ENCODE measurements around the gene PLA2G4F.

The PLA2G4F gene, protein sequence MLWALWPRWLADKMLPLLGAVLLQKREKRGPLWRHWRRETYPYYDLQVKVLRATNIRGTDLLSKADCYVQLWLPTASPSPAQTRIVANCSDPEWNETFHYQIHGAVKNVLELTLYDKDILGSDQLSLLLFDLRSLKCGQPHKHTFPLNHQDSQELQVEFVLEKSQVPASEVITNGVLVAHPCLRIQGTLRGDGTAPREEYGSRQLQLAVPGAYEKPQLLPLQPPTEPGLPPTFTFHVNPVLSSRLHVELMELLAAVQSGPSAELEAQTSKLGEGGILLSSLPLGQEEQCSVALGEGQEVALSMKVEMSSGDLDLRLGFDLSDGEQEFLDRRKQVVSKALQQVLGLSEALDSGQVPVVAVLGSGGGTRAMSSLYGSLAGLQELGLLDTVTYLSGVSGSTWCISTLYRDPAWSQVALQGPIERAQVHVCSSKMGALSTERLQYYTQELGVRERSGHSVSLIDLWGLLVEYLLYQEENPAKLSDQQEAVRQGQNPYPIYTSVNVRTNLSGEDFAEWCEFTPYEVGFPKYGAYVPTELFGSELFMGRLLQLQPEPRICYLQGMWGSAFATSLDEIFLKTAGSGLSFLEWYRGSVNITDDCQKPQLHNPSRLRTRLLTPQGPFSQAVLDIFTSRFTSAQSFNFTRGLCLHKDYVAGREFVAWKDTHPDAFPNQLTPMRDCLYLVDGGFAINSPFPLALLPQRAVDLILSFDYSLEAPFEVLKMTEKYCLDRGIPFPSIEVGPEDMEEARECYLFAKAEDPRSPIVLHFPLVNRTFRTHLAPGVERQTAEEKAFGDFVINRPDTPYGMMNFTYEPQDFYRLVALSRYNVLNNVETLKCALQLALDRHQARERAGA

DNA sequence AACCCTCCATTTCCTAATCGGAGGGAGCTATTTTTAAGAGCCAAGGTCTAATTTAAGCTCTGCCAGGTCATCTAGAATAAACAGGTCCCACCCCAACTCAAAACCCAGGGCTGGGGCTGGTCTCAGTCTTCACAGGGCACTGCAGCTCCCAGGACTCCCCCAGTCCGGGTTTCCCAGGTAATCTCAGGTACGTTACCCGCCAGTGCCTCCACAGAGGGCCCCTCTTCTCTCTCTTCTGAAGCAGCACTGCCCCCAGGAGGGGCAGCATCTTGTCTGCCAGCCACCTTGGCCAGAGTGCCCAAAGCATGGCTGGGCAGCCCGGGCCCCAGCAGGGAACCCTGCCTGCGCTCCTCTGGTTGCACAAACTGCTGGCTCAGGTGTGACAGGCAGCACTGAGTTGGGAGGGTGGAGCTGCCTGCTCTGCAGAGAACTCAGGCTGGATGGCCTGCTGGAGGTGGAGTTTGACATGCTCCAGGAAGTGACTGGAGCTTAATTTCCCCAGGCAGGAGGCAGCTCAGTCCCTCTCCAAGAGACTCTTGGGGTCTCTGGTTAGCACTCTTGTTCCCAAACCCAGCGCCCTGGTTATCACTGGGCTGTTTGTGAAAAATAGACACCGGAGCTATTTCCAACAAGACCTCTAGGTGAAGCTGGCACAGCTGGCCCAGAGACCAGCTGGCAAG is at the start of gene PLA2G4F:
TSS of gene PLA2G4F (minus strand) at position 394 of the 680 bp plus-strand sequence. CDS start at position 307, 87 bp downstream.
- DNase-seq: no peak

DNA sequence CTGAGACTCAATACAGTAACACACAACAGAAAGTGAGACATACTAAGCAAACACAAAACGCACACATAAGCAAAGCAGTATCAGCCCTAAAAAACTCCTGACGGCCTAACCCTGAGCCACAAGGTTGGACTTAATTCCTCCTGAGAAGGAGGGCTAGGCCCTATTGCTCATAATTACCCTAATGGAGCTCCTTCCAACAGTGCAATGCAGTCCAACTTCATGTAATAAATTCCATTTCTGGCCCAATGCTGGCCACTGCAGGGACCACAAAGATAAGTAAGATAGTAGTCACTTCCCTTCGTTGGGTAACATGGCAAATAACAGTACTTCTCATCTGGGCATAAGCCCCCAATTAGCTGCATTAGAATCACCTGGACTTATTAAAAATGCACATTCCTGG is 47.5 kb upstream of the PLA2G4F start:
- DNase-seq: no peak

DNA sequence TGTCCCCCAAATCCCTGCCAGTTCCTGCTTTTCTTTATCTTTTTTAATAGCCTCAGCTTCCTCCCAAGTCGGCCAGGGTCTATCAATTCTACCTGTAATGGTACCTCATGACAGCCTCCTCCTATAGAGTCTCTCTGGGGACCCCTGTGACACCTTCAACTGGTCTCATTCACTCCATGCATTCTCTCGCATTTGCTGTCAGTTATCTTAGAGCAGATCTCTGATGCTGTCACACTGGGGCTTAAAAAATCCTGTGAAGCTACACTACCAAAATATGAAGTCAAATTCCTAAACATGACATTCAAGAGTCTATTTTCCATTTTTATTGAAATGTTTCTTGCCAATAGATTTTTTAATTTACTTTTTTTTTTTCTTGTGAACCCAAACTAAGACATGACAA is 46.2 kb upstream of the PLA2G4F start:
- no peak for DNase-seq

DNA sequence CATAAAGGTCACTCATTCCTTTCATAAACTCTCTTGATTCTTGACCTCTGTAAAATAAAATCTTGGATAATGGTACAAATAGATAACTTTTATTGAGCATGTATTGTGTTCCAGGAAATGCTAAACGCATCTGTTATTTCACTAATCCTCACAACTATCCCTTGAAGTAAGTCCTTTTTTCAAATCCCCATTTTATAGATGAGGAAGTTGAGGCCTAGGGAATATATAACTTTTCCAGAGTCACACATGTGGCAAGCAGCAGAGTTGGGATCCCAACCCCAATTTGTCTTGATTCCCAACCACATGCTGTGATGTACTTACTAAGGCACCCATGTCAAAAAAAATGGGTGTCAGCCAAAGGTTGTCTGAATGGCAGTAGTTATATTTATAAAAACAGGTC is 45.4 kb upstream of the PLA2G4F start:
- no peak for DNase-seq

DNA sequence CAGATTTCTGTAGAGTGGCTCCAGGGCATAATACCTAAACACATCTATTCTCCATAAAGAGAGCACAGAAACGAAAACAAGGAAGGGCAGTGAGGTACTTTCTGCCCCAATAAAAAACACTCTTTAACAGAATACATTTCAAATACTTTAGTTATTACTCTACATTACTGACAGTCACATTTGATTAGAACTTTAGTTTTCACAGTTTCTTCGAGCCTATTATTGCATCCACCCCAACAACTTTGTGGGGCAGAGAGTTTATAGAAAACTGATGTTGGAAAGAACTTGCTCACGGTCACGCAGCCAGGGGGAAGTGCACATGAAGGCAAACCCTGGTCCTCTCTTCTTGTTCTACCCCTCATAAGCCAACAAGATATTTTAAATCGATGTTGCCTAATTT is 42.7 kb upstream of the PLA2G4F start:
- no peak for DNase-seq

DNA sequence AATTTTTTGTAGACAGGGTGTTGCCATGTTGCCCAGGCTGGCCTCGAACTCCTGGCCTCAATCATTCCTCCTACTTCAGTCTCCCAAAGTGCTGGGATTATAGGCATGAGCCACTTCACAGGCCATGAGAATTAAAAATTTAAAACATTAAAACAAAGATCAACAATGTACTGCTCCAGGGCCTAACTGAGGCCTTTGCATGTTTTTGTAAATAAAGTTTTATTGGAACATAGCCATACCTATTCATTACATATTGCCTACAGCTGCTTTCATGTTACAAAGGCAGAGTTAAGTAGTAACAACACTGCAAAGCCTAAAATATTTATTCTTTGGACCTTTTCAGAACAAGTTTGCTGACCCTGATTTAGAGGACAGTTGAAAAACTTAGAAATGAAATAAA is 42.1 kb upstream of the PLA2G4F start:
- no peak for DNase-seq

DNA sequence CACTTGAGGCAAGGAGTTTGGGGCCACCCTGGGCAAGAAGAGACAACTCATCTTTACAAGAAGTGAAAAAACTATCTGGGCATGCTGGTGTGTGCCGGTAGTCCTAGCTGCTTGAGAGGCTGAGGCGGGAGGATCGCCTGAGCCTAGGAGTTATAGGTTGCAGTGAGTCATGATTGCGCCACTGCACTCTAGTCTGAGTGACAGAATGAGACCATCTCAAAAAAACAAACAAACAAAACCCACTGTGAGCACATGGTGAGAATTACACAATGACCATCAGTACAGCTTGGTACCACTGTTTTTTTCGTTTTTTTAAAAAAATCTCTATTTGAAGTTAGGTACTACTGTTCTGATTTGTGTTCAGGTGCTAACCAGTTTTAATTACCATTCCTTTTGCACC is 38.1 kb upstream of the PLA2G4F start:
- no peak for DNase-seq

DNA sequence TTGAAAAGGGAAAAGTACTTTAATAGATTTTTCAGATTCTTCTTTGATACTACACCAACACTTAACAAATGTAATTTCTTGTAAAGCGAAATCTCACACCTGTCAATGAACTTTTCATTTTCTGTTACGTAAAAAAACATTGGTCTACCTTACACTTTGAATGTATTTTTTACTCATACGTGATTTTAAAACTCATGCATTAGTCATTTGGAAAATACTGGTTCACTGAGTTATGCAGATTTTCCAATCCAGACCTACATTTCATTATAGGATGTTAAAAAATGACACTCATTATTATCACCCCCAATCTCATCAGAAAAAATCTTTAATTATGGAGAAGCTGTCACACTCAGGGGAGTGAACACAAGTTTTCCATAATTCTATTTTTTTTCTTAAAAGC is 36.9 kb upstream of the PLA2G4F start:
- no peak for DNase-seq

DNA sequence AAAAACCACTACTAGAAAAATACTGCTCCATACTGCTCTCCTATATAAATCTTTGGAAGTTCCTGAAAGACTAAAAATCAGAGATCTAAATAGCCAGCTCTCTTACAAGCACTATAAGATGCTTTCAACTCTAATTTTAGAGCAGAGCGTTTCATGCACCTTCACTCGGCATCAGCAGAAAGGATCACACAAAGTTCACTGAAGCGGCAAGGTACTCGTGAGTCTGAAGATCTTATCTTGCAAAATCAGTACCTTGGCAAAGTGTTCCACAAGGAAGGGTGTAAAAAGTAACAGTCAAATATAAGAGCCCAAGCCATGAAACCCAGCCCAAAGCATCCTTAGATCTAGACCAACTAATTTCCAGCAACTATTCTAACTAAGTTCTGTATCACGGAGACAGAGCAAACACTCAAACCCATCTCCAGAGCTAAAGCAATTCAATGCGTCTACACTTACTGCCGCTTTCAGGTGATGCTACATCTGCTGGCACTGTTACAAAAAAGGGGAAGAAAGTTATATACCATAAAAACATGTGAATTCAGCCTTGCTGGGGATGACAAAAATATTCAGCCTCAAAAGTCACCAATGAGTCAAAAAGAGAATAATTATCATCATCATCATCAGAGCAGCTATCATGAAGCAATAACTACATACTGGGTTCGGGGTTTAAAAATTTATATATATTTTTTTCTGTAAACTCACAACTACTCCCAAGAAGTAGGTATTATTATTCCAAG is 35.3 kb upstream of the PLA2G4F start:
- DNase-seq: no peak

DNA sequence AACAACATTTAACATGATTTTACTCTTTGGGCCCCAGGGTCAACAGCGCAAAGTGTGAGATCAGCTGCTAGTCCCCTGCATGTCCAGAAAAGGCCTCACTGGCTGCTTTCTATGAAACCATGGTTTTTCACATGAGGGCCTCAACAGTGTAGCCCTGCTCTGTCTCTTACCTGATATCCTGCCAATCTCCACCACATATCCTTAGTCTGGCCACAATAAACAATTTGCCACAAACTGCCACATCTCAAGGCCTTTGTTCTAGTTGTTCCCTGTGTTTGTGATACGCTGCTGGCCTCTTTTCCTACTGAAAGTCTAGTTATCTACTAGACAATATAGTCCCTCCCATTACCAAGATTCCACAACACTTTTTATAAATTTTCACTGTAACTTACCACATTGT is 33.9 kb upstream of the PLA2G4F start:
- no peak for DNase-seq

DNA sequence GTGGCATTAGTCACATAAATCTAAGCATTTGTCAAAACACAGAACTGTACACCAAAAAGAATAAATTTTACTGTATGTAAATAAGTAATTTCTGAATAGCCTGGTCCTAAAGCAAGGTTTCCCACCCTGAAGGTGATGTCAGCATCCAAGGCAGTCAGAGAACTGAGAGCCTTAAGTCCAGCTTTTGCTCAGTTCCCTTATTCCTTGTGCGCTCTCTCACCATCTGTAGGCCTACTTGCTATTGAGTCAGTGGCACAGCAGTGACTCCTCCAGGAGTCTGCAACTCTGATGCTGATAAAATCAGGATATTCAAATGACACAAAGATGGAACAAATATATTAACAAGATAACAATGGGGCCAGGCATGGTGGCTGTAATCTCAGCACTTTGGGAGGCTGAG is 29.4 kb upstream of the PLA2G4F start:
- no peak for DNase-seq

DNA sequence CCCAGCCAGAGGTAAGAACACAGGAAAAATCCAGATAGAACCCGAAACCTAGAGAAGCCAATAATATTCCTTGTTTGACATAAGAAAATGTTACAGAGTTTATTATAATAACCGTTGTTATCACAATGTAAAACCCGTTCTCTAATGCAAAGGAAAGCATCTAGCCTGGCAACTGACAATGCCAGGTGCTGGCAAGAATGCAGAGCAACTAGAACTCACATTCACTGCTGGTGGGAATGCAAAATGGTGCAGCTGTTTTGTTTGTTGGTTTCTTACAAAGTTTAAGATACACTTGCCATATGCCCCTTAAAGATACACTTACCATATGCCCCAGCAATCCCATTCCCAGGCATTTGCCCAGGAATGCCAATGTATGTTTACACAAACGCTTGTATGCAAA is 28.3 kb upstream of the PLA2G4F start:
- DNase-seq: no peak

DNA sequence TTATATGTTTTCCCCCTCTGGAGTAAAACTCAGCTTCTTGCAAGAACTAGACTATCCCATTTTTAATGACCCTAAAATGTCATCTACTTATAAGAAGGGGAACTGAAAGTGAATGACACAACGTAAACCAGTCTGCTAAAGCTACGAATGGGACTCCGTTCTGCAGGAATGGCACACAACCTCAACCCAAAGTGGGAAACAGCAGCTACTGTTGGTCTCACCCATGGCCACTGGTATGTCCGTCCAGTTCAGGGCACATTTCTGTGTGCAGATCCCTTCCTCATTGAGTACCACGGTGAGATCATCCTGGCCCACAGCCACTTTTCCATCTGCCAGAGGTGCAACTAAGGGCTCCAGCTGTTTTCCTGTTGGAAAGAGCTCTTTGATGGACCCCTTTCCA is 27.9 kb upstream of the PLA2G4F start:
- DNase-seq: no peak

DNA sequence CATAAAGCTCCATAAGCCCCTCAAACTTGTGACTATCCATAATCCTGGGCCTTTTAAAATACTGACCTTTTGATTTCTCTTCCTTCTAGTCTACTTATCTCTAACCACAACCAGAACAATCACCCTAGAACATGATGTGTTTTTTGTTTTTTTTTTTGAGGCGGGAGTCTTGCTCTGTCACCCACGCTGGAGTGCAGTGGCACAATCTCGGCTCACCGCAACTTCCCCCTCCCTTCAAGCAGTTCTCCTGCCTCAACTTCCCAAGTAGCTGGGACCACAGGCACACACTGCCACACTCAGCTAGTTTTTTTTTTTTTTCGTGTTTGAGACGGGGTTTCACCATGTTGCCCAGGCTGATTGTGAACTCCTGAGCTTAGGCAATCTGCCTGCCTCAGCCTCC is 26.5 kb upstream of the PLA2G4F start:
- DNase-seq: no peak

DNA sequence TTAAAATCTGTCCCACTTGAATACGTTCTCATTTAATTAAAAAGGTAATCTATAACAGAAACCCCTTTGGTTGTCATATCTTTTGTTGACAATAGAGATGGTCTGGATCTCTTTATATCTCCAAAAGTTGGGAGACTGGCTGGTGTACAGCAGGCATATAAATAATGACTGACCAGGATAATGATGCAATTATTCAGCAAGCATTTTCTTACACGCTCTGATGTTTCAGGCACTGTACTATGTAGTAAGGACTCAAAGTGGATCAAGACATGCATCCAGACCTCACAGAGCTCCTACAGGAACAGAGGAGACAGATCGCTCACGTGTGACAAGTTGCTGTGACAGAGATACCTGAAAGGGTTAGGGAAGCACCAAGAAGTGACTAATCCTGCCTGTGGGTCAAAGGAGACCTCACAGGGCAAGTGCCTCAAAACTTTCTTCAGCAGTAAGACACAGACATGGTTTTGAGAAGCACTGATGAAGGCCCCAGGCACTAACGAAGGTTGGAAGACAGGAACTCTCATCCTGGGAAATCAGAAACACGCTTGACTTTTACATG is 26.0 kb upstream of the PLA2G4F start:
- DNase-seq: no peak

DNA sequence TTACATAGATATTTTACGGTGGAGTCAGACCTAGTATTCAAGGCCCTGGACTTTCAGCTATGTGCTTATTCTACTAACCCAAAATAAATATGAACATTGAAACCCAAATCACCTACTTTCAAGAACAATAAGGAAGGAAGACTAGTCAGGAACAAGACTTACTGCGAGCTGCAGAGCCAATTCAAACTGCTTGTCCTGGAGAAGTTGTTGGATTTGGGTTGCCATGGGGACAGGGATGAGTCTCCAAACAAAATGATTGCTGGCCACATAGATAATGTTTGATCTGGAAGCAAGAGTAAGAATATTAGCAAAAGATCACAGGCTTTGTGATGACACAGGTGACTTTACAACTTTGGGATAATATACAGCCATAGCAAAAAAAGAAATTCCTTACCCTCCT is 21.6 kb upstream of the PLA2G4F start:
- no peak for DNase-seq

DNA sequence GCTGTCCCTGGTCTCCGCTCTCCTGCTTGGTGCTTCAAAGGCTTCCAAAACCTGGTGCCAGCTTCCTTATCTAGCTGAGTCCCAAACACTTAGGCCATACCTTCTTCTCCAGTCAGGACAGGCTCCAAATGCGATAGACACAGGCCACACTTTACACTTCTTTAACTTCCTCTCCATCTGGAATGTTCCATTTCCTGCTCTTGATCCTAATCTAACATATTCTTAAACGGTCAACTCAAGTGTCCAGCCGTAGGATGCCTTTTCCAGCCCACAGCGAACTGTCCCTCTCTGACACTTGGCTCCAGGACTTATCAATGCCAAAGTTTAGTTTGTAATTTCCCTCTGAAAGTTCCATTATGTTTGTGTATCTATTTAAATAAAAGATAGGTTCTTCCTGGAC is 19.2 kb upstream of the PLA2G4F start:
- no peak for DNase-seq

DNA sequence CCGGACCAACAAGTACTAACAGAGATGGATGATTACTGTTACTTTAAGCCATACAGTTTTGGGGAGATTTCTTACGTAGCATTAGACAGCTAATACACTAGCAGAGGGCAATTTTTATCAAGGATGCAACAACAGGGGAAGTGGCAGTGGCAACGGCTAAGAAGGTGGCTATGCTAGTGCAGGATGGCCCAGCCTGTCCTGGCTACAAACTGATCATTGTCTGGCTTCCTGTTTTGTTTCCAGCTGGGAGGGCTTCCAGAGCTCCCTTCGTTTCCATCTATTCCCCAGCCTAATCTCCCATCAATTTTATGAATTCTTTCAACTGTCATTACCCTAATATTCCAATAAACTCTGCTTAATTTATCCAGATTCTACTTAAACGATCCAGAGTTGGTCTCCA is 16.0 kb upstream of the PLA2G4F start:
- no peak for DNase-seq

DNA sequence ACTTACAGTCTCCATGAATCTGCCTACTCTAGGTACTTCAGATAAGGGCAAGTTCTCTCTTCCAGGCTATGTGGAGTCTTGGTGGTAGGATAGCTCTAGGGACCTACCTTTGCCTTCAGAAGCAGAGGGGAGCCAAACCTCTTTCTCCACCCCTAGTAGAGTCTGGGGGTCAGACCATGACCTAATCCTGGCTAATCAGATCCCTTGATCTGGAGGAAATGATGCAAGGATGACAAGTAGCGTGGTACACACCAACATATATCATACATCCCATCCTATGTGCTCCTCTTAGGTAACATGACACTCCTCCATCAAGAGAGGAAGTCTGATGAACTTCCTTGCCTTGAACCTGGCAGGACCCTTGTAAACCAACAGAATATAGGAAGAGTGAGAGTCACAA is 15.4 kb upstream of the PLA2G4F start:
- DNase-seq: no peak

DNA sequence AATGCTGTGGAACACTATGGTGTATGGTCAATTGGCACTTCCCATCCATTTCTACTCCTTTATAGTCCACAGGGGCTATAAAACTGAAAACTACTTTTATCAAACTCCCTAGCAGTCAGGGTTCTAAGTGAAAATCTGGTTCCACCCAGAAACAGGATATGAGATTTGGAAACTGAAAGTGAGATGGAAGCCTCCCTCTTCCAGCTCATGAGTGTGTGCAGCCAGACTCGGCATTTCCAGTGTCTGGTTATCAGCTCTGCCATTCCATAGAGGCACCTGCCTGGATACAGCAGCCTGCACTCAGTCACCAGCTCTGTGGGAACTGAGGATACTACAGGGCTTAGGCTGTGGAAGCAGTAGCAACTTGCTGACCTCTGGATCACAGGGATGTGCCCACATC is 14.7 kb upstream of the PLA2G4F start:
- DNase-seq: no peak

DNA sequence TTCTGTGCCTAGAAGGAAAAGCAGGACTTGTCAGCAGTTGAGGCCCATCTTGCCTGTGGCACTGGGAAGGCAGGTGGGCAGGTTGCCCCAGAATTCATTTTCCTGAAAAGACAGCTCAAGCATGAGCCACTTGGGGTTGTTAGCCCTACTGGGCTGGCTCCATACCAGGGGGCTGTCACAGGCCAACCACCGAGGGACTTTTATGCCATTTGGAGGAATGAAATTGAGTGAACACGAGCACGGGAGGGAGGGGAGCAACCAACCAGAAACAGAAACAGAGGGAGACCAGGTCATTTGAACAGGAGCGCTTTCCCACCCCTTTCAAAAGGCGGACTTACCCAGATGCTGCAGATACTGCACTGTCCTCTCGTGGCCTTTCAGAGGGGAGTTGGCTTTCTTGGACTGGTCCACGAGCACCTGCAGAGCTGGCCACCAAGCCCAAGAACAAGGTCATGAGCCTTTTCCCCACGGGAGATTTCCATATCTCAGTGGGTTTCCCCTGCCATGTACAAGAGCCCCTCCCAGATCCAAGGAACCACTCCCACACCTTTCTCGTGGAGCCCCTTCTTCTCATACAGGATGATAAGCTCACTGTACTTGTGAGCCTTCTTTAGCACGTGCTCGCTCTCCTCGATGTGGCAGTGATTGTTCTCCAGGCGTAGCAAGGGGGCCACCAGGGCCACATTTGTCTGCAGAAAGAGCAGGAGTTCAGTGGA is 9.9 kb upstream of the PLA2G4F start:
- DNase-seq: no peak

DNA sequence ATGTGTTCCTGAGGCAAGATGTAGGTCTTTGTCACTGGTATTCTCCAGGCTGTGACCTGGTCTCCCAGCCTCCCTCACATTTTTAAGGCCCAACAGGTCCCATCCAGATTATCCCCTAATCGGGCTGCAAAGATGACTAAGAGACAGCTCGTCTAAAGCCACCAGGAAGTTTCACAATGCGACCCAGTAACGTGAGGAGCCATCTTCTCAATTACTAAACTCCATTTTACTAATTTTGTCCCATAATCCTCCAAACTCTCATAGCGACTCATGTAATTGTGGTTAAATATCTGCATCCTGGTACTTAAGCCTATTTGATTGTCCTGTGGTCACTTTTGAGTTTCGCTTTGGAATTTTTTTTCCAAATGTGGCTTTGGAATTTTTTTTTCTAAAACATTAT is 8.7 kb upstream of the PLA2G4F start:
- DNase-seq: no peak
